NCI-H748 (cell line): ENCODE data around the gene TSC22D4.
"Not testable (repeated sequence)": the region's sequence is repeated elsewhere in the genome, so short reads cannot be mapped to it uniquely, and the experiment has no call there.

Experiments used
- DNase-seq: peaks from one replicate; lab custom pipeline; 2025; ENCODE audit not compliant: unreplicated experiment; lab: John Stamatoyannopoulos, UW

Gene TSC22D4

DNA sequence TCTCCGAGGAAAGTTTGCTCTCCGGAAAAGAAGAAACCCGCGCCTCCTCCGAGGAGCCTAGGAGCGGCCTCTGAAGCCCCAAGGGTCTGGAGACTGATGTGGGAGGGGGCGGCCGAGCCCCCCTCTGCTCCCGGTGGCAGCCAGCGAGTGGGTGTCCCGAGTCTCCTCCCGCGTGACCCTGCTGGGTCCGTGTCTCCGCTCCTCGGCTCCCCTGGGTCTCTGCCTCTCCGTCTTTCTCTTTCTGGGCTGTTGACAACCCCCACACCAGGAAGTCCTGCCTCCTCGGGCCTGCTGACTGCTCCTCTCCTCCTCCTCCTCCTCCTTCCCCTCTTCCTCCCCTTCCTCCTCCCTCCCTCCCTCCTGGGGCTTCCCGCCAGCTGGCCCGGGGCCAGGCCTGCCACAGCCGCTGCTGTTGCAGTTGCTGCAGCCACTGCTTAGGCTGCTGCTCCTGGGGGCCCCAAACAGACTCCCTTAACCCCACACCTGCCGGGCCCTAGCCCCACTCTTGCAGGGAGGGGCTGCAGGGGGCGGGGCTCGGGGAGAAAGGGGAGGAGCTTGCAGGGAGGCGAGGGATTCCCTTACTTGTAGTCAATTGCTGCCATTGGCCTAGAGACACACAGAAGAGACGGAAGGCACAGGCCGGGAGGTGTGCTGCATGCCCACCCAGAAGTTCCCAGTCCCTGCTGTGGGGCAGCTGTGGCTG is at the start of gene TSC22D4:
Gene TSC22D4, minus strand, starts transcription at position 257 of the 703 bp plus-strand sequence. CDS start 1,176 bp downstream, outside the sequence.
- DNase-seq = peak; percentile 86

GRCh38 chr7:100528108-100528866 is 49.3 kb upstream of the TSC22D4 start:
- not testable (repeated sequence) for DNase-seq

DNA sequence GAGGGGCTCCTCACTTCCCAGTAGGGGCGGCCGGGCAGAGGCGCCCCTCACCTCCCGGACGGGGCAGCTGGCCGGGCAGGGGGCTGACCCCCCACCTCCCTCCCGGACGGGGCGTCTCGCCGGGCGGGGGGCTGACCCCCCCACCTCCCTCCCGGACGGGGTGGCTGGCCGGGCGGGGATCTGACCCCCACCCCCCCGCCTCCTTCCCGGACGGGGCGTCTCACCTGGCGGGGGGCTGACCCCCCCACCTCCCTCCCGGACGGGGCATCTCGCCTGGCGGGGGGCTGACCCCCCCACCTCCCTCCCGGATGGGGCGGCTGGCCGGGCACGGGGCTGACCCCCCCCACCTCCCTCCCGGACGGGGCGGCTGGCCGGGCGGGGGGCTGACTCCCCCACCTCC is 44.2 kb upstream of the TSC22D4 start:
- not testable (repeated sequence) for DNase-seq

DNA sequence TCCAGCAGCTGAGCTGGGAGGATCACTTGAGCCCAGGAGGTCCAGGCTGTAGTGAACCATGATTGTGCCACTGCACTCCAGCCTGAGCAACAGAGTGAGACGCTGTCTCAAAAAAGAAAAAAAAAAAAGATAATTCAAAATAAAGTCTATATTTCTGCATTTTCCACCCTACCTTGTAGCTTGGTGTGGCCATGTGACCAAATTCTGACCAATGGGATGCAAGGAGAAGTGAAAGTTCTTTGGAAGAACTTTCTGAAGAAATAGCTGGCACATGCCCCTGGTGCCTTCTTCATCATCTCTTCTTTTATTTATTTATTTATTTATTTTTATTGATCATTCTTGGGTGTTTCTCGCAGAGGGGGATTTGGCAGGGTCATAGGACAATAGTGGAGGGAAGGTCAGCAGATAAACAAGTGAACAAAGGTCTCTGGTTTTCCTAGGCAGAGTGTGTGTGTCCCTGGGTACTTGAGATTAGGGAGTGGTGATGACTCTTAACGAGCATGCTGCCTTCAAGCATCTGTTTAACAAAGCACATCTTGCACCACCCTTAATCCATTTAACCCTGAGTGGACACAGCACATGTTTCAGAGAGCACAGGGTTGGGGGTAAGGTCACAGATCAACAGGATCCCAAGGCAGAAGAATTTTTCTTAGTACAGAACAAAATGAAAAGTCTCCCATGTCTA is 43.0 kb upstream of the TSC22D4 start:
- not testable (repeated sequence) for DNase-seq

DNA sequence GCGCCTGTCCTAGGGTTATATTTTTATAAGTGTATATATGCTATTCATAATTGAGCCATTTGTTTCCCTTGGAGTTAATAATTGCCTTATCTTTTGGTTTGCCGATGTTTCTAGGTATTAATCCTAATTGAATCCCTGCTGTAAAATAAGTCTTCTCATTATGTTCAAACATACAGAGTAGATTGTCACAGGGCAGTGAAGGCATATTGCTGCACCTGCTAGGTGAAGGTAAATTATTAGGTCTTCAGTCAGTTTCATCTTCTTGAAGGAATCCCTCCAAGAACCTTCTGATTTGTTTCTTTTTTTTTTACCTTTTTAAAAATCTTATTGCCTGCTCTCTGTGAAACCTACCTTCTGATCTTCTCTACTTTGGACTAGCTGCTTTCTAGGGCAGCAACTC is 42.1 kb upstream of the TSC22D4 start:
- no peak for DNase-seq

- DNase-seq = no peak
Measured at GRCh38 chr7:100520138-100520537, 41.1 kb upstream of the TSC22D4 start.

DNA sequence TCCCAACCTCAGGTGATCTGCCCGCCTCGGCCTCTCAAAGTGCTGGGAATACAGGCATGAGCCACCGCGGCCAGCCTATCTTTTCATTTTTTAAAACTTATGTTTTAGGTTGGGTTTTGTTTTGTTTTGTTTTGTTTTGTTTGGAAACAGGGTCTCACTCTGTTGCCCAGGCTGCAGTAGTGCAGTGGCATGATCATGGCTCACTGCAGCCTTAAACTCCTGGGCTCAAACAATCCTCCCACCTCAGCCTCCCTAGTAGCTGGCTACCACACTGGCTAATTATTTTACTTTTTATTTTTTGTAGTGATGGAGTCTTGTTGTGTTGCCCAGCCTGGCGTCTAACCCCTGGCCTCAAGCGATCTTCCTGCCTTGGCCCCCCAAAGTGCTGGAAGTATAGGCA is 40.6 kb upstream of the TSC22D4 start:
- no peak for DNase-seq

DNA sequence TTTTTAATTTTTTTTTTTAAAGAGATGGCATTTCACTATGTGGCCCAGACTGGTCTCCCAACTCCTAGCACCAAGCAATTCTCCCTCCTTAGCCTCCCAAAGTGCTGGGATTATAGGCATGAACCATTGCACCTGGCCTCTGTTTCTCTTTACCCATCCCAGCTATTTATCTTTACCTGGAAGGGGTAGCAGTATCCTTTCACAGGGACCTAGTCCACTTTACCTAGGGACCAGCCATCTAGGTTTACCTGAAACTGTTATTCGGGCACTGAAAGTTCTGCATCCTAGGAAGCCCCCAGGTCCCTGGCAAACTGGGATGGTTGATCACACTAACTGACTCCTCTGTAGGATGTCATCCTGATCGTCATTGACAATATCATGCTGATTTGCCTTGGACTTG is 38.3 kb upstream of the TSC22D4 start:
- no peak for DNase-seq

- no peak for DNase-seq
Measured at GRCh38 chr7:100516135-100516812, 37.3 kb upstream of the TSC22D4 start.

DNA sequence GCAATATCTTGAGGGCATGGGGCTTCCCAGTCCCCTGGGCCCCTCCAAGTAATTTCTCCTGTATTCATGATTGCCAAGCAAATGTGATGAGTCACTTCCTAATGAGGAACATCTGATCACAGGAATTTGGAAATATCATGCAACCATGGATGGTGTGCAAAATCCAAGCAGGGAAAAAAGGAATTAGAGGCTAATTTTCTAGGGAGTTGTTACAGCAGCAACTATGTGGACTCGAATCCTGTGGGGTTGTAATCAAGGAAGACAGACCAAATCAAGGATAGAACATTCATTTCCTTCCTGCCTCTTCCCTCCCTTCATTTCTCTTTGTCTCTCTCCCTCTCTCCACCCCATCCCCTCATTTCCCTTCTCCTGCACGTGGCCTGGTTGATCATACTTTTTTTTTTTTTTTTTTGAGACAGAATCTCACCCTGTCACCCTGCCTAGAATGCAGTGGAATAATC is 36.1 kb upstream of the TSC22D4 start:
- no peak for DNase-seq

- DNase-seq = no peak
Measured at GRCh38 chr7:100513212-100513810, 34.3 kb upstream of the TSC22D4 start.

GRCh38 chr7:100510437-100511239 is 31.6 kb upstream of the TSC22D4 start:
- DNase-seq = no peak

- DNase-seq = no peak
Measured at GRCh38 chr7:100509231-100509630, 30.2 kb upstream of the TSC22D4 start.

DNA sequence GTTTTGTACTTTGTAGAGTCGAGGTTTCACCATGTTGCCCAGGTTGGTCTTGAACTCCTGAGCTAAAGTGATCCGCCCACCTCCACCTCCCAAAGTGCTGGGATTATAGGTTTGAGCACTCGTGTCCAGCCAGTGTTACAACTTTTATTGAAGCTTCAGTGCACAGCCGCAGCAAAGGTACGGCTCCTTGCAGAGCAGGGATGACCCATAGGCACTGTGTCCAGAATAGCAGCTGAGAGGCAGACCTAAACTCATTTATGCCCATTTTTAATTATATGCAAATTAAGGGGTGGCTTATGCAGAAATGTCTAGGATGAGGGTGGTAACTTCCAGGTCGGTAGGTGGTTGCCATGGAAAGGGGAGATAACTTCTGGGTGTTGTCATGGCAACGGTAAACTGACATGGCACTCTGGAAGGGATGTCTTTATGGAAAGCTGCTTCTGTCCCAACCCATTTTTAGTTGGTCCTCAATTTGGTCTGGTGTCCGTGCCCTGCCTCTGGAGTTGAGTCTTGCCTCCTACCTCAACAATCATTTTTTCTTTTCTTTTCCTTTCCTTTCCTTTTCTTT is 27.4 kb upstream of the TSC22D4 start:
- DNase-seq = peak; percentile 28

DNA sequence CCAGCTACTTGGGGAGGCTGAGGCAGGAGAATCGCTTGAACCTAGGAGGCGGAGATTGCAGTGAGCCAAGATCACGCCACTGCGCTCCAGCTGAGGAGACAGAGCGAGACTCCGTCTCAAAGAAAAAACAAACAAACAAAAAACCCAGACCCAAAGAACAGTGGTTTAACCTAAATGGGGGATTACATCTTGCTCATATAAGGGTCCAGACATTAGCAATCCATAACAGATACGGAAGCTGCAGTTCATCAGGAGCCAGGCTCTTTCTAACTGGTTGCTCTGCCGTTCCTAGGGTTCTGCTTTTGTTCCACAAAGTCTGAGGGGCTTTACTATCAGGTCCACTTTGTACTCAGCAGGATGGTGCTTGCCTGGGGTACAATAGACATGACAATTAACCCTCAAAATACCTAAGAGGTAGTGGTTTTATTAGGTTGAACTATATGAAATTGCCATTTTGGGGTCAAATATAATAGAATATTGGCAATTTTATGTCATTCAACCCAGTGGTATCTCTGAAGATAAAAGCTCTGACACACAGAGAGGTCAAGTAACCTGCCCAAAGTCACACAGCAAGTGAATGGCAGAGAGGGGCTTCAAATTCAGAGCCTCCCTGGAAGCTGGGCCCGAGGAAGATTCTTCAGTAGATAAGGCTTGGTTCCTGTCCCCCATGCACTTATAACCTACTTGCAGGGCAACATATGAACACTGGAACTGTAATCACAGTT is 26.0 kb upstream of the TSC22D4 start:
- DNase-seq = no peak

DNA sequence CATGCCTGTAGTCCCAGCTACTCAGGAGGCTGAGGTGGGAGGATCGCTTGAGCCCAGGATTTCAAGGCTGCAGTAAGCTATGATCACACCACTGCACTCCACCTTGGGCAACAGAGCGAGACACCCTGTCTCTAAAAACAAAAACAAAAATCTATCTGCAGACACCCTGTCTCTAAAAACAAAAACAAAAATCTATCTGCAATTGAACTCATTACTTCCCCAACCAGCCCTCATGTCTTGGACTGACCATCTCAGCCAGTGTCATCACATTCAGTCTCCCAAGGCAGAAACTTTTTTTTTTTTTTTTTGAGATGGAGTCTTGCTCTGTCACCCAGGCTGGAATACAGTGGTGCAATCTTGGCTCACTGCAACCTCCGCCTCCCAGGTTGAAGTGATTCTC is 25.0 kb upstream of the TSC22D4 start:
- not testable (repeated sequence) for DNase-seq

DNA sequence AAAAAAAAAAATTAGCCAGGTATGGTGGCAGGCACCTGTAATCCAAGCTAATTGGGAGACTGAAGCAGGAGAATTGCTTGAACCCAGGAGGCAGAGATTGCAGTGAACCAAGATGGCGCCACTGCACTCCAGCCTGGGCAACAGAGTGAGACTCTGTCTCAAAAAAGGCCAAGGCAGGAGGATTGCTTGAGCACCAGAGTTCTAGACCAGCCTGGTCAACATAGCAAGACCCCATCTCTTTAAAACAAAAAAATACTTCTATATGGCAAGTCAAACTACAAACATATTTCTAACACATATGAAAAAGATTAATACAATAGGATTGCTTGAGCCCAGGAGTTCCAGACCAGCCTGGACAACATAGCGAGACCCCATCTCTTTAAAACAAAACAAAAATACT is 21.7 kb upstream of the TSC22D4 start:
- DNase-seq = not testable (repeated sequence)

DNA sequence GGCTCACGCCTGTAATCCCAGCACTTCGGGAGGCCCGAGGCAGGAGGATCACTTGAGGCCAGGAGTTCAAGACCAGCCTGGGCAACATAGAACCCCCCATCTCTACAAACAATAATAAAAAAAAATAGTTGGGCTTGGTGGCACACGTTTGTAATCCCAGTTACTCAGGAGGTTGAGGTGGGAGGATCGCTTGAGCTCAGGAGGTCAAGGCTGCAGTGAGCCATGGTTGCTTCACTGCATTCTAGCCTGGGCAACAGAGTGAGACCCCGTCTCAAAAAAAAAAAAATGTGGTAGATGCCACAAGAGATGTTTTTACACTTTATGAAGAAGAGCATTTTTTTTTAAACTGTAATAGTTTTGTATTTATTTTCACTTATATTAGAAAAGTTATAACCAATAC is 17.5 kb upstream of the TSC22D4 start:
- DNase-seq = no peak
